NCI-H1694 (cell line): ENCODE measurements around the gene PTPRK.

Experiments
- DNase-seq: peaks from one replicate; lab custom pipeline; 2025; lab: John Stamatoyannopoulos, UW

PTPRK gene

DNA sequence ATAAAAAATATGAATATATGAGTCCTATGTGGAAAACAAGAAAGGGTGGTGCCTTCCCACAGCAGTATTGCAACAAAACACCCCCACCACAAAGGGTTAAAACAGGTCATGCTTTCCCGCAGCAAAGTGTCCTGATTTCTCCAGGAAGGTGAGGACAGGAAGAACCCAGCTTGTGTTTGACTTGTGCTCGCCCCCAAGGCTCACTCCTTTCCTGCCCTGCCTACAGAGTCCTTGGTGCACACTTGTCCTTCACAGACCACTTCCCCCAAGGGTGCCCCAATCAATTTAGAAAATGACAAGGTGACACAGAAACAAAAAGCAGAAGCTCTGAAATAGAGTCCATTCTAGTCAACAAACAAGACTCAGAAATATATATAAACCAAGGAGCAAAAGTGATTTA lies 237.4 kb downstream of the PTPRK start:
- no peak for DNase-seq

DNA sequence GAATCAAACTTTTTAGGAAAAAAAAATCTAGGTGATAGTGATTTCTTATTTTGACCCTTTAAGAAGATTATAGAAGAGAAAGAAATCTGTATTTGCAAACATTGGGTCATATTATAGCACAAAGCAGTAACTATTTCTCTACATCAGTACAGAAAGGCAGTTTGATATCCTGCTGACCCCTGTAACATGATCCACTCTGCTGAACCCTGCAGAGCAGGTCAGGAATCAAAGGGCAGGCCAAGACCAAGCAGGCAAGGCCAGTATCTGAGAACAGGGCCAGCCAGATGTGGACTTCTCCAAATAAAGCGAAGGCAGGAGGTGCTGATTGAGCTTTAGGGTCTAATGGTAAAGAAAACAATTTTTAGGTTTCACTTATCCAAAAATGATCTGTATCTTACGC lies 239.4 kb downstream of the PTPRK start:
- DNase-seq = no peak

DNA sequence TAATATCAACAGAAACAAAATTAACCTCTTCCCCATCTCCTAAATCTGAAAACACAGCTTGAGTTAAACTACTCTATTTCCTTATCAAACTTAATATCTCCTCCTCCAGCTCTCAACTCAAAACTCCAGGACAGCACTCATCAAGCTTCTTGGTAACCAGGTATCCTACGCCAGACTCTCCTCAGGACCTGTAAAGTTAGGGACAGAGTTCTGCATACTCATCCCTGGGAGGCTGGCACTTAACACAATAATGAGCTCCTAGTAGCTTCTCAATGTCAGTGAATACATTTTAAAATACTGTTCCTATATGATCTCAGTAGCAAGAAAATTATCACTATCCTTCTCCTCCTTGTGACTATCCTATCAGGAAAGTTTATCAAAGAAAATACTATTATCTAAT lies 240.3 kb downstream of the PTPRK start:
- DNase-seq = no peak

DNA sequence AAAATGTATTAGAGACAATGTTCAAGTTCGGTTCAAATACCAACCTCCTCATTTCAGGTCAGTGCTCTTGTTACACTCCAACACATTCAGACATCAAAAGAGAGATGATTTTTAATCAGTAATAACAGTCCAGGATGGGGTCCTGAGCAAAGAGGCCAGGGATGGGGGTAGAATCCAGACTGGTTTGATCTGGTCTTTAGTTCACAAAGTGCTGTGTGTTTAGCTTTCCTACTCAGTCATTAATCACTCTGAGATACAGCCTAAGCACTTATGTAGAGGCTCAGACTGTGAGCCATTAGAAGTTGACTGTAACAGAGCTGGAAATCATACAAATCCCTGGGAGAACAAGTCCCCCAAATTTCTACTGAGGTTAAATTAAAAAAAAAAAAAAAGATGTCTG lies 241.6 kb downstream of the PTPRK start:
- DNase-seq = no peak

DNA sequence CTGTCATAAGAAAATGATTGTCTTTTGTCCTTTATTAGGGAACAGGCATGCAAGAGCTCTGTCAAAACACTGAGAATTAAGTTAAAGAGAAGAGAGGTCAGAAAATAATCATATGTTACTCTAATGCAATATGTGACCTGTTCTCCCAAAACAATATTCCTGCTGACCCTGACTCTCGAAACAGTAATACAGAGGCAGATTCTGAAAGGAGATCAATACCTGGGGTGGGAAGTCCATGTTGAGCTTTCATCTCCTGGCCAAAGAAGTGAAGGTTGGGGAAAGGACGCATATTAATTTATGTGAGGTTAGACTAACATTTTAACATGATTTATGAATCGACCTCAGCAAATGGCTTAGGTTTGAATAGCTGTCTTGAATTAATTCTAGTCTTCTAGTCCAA lies 243.0 kb downstream of the PTPRK start:
- DNase-seq = no peak

DNA sequence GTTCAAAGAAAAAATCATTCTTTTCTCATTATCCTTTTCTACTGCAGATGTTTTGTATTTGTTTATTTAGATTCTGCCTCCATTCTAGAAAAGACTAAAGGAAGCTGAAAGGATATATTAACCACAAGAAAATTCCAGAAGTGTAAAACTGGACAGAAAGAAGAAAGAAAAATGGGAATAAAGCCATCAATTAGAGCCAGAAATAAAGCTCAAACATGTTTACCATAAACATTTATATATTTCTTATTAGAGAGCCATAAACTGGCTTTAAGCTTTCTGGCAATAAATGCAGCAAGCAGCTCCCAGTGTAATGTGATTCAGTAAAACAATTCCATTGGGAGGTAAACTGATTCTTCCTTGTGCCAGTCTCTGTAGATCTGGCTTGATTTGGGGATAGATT lies 244.1 kb downstream of the PTPRK start:
- no peak for DNase-seq

DNA sequence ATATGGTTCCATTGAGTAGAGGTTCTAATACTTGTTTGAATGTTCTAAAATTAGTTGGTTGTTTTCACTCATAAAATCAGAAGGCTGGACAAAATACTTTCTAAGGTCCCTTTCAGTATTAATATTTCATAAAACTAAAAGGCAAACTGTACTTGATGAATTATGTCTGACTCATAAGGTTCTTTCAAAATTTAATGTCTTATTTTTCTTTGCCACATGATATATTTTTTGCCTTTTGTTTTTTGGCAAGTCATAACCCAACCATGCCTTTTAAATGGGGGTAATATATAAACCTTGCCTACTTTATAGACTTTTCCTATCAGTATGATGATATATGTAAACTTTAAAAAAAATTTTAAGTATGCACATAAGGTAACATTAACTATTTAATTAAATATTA lies 244.7 kb downstream of the PTPRK start:
- no peak for DNase-seq

DNA sequence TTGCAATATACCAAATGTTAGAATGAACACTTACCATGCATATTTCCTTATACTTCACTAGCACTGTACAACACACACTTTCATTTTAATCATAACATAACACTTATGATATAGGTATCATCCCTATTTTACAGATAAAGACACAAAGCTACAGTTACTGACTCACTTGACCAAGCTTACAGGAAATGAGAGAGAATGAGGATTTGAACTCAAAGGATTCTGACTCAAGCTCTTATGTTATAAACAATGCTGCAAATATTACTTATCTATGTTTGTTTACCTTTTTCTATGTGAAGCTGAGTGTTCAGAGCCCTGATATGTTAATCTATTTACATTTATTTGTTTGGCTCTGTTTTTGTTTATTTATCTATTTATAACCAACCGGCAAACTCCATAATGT lies 245.4 kb downstream of the PTPRK start:
- no peak for DNase-seq

DNA sequence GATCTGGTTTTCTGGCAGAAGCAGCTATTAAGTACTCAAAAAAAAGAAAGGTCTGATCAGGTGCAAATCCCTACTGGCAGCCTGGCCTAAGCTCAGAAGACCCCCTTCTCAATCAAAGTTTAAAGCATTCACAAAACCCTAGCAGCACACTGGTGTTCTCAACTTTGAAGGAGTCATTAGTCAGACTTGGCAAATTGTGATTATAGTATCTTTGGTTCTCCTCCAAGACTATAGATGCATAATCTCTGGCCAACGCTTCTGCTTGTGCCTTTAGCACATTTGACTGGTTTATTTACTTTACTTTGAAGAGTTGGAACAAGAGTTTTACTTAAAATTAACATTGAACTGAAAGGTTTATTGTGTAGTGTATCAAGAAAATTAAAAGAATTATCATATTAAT lies 248.9 kb downstream of the PTPRK start:
- DNase-seq = no peak

DNA sequence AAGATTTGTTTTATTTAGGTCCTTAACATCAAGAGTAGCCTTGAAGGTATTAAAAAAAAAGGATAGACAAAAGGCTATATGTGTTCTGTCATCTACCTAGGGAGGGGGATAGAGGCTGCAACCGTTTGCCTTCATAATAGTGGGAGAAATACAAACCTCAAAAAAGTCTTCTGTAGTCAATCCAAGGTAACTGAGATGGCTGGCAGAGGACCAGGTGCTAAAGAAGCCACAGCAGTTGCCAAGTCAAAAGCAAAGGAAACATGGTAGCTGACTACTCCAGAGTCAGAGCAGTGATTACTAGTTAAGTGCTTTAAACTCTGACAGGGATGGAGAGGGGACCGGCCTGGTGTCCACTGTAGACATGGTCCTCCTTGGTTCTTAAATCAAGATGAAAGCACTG lies 249.4 kb downstream of the PTPRK start:
- no peak for DNase-seq

DNA sequence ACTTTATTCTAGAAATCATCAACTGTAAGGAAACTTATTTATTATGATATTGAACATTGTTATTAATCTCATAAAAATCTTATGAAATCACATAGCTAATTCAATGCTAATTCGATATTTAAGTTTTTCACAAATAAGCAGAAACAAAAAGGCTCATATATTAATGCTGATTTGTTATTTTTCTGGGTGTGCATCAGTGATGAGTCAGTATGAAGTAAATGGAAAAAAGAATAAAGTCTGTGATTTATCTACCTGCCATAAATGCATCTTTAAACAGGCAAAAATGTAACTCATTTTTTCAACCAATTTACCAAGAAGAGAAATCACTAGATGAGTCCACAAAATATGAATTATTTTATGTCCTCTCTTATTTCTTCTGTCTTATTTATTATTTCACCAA lies 253.5 kb downstream of the PTPRK start:
- no peak for DNase-seq

DNA sequence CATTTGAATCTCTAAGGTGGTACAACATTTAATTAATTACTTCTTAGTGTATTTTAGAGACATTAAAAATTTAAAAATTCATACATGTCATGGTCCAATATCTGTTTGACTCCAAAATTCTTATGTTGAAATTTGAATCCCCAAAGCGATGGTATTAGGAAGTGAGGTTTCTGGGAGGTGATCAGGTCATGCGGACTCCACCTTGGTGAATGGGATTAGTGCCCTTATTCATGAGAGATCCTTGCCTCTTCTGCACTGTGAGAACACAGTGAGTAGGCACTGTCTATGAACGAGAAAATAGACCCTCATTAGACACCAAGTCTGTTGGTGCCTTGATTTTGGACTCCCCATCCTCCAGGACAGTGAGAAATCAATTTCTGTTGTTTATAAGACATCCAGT lies 254.7 kb downstream of the PTPRK start:
- no peak for DNase-seq

DNA sequence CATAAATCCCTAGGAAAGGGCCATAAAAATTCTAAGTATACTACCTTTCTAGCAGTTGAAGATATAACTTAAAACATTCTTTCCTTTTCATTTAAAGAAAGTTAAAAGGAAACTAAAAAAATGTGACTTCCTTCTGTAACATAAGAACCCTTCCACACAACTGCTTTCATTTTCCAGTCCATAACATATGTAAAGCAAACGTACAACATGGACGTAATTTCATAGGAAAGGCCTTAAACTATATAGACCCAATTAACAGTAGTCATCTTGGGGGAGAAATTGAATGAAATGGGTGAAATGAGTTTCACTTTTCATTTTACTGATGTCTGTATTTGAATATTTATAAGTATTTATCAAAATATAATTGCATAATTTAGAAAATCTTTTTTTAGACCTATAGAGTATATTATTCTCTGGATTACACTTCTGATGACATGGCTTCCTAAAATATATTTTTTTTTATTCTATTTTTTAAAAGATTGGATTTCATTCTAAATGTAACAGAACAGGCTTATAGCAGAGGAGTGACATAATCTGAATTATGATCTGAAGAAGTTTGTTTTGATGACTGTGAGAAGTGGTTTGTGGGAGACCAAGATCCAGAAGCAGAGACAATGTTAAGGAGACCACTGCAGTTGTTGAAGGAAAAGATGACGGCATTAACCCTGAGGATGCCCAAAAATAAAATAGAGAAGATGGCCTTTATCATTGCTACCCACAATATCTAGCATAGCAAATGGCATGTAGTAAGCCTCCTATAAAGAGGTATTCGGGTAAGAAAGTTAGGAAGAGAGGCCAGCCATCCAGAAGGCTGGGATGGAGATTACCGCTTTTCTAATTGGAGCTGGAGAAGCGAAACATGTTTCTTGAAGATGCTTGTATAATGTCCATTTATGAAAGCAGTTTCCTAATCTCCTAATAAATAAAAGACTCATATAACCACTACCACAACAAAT lies 260.4 kb downstream of the PTPRK start:
- no peak for DNase-seq

DNA sequence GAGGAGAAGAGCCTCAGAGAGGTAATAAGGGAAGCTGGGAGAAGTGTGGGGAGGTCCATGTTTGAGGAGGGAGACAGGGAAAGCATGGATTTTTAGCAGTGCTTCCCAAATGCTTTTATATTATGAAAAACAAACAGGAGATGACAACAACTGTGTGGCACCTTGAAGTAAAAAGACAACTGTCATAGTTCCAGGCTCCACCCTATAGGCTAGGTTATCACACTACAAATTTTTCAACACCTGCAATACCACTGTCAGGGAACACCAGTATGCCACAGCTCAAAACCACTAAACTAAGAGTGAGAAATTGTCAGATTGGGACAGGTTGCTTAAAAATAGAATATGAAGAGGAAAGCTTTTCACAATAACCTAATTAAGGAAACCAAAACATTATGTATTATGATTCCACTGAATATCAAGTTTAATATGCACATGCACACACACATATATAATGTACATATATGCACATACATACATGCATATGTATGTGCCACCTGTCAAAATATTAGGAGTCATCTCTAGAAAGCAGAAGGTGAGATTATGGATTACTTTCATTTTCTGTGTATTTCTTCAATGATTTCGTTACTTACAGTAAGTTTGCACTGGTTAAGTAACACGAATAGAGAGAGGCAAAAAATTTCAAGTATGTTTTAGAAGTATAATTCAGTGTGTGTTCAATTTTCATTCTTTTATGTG lies 261.2 kb downstream of the PTPRK start:
- no peak for DNase-seq

DNA sequence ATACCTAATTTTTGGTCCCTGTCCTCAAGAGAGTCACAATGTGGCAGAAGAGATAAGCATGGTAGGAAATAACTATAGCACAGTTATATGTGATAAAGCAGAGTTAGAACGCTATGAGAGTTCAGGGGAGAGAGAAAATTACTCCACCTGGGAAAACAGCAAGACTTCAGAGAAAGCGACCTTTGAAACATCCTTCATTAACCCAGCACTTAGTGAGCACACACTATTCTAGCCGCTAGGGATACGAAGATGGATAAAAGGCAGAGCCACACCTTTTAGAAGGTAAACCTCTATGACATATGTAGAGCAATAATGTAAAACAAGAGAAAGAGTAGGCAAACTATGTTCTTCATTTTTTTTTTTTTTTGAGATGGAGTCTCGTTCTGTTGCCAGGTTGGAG lies 264.3 kb downstream of the PTPRK start:
- no peak for DNase-seq

DNA sequence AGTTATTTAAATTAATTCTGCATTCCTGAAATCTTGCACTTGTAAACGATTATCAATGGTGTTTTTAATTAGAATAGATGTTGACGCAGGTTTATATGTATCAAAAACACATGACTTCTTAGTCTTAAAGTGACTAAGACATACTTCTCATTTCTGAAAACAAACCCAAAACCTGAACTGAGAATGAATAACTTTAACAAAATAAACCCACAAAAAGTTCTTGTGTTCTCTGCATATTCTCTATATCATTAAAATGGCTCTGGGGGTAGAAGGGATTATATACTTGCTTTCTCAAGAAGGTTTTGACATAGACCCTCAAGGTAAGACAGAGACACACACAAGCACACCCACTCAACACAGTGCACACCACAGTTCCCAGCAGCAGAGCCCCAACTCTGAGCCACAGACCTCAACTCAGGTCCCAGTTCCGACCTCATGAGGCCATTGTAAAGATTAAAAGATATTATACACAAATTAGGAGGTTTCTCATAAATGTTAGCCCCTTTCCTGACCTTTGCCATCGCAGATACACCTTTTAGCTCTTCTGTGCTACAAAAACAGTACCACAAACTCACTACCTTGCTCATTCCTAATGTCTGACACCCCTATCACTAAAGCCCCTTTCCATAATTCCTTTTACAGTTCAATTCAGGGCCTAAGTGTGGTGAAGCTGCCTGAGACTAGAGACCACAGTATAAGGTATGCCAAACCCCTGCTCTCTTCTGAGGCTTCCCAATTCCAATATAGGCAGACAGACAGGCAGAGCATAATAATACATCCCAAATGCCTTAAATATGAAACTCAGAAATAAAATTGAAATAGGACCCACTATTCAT lies 267.8 kb downstream of the PTPRK start:
- no peak for DNase-seq

DNA sequence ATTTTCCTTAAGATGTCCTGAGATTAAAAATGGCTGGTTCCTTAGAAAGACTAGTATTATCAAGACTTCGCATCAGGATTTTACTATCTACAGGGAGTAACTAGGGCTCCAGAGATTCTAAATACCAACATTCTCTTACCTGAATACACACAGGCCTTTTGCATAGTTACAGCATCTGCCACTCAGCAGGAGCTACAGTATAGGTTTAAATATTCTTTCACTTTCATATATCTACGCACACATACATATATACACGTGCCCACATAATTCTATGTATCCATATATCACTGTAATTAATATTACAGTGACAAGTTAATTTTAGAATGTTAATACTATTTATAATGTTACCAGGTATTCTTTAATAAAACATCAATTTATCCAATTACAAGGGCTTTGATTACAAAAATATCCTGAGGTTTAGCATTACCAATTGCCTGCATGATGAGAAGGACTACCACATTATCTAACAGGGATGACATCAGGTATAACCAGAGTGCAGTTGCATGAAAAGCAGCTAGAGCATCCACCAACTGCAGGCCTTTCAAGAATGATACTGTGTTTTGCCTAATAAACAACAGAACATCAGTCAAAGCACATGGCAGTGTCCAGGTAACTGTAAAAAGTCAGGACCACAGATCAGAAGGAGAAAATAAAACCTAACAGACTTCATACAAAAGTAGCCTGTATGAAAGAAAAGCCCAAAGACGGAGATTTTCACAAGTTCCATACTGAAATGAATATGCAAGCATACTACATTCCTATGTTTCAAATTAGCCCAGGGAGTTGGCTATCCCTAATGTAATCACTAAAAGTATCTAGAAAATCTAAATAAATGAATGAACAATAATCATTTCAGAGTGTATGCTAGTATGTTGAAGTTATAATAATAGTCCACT lies 268.7 kb downstream of the PTPRK start:
- no peak for DNase-seq

DNA sequence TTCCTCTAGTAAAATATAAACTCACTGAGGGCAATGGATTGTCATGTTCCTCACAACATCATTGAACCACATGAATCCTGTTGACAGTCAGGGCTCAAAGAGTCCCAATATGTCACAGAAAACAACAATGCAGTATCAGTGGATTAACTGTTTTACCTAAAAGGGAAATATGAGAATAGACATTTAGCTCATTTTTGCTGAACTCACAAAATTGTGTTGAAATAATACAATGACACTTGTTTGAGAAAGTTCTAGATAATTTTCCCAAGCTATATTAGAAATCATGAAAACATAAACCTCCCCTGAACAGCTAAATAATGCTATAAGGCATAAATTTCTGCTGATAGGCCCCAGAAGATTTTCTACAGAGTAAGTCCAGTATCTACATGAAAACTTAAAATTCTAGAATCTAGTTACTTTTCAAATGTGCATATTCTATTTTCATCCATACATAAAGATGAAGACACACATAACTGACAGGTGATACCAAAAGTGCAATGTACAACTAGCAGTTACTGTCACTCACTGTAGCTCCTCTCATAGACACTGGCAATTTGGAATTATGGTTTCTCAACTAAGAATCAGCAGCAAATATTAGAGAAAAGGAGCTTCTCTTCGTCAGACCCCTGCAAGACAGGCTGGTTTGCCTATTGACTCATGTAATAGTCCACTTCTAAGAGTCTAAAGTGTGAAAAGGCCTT lies 269.9 kb downstream of the PTPRK start:
- DNase-seq = no peak

DNA sequence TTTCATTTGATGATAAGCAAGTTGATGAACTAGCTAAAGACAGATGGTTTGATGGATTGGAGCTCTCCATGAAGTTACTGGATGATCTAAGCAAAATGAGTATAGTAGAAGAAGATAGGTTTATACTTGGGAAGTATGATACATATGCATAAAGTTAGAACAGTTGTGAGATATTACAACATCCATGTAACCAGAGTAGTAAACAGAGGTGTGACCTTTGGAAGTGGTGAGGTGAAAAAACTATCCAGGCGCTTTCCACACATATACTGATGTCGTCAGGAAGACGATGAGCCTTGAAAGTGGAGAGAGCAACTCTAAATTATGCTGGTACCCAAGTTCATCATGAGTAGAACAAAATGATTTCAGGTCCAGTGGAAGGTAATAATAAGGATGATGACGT lies 271.0 kb downstream of the PTPRK start:
- no peak for DNase-seq

DNA sequence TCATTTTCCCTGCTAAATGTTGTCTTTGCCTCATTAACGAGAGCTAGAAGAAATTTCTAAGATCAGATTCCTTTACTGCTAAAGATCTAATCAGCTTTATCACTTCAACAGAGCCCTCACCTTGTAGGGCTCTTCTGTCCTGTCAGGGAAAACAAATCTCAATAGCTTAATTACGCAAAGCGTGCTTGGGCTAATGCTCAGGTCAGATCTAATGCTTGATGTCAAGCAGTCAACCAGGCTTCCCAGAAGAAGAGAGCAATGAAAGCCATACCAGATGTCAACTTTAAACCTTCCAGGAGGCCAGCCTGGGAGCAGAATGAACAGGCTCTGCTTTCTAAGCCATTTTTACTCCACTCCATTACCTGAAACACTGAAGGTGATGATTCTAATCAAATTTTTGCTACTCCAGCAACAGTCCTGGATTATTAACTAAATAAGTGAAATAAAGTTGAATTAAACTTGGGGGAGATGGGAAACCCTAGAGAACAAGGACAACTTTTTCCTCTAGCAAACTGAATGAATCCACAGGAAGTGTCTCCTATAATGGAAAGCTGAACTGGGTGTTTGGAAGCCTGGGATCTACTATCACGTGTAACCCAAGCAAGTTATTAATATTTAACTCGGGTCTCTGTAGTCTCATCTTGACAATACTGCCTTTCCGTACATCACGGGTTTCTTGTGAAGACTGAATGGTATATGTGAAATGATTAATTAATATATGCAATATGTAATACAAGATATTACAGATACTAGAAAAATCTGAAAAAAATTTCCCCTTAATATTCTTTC lies 273.7 kb downstream of the PTPRK start:
- DNase-seq = no peak
